Panc1 (cell line): ENCODE results near the gene FRRS1. TPM values are rescaled to one million over a fixed set of nuclear protein-coding genes. Genes with fewer than 3 reads are reported as not detected.

Source experiments
- ATAC-seq: fragments of 200-7000 bp; cut with Tn5 transposase; 2 replicates; pipeline ENCODE4 v1.9.1; 2020; ENCODE audit warnings: mild to moderate bottlenecking, moderate library complexity
- BruUV-seq: library from RNA; stranded (reverse); fragments of 400-500 nt; replicated peaks from 2 replicates; lab custom pipeline; 2021; lab: Mats Ljungman, UMichigan
- CTCF ChIA-PET: fragments of 300-600 bp; sonication (Branson Sonifier 250); formaldehyde crosslinking; loops from one replicate; lab custom pipeline; 2022; ENCODE audit warnings: antibody characterized with exemption; lab: Charles Lee
- POLR2A ChIA-PET: fragments of 300-600 bp; sonication (Branson Sonifier 250); formaldehyde crosslinking; loops from one replicate; lab custom pipeline; 2022; ENCODE audit warnings: antibody characterized with exemption; lab: Charles Lee
- DNase-seq: peaks from one replicate; pipeline ENCODE4 v3.0.0-alpha.2; 2010; ENCODE audit warnings: low read depth, low spot score
- H3K27ac ChIP-seq: 2 replicates; pipeline ENCODE4 v1.5.1; 2011; ENCODE audit warnings: mild to moderate bottlenecking, low read length, inconsistent platforms
- H3K27me3 ChIP-seq: fragments of 200-500 bp; sonication (Bioruptor generic); 2 replicates; pipeline ENCODE4 v1.6.0; 2014; ENCODE audit warnings: low read length, inconsistent platforms; ENCODE audit not compliant: control insufficient read depth, insufficient read depth
- H3K36me3 ChIP-seq: fragments of 200-500 bp; sonication (Bioruptor generic); 2 replicates; pipeline ENCODE4 v1.5.1; 2014; ENCODE audit warnings: inconsistent platforms, mild to moderate bottlenecking, low read length, moderate library complexity; ENCODE audit not compliant: control insufficient read depth, insufficient read depth
- H3K4me1 ChIP-seq: 2 replicates; pipeline ENCODE4 v1.5.1; 2011; ENCODE audit warnings: inconsistent platforms, mild to moderate bottlenecking, low read length, moderate library complexity; ENCODE audit not compliant: control insufficient read depth, insufficient read depth
- H3K4me3 ChIP-seq, 2 experiments: 2 replicates each; pipeline ENCODE4 v1.5.1; 2011 to 2012; ENCODE audit warnings: low read depth in 2 of 2, low read length in 2 of 2, mild to moderate bottlenecking in 2 of 2, inconsistent platforms in 1 of 2, moderate library complexity in 1 of 2
- H3K9me3 ChIP-seq: fragments of 200-500 bp; sonication (Bioruptor generic); 2 replicates; pipeline ENCODE4 v1.5.1; 2014; ENCODE audit warnings: low read depth, mild to moderate bottlenecking, inconsistent platforms, low read length, moderate library complexity; ENCODE audit not compliant: control insufficient read depth, insufficient read depth
- POLR2AphosphoS5 ChIP-seq: IDR thresholded peaks from 2 replicates; pipeline ENCODE4 v1.6.1; 2012; ENCODE audit warnings: mild to moderate bottlenecking, low read depth, low read length, moderate library complexity
- SIN3A ChIP-seq: IDR thresholded peaks from 2 replicates; pipeline ENCODE4 v1.6.1; 2012; ENCODE audit warnings: low read depth, mild to moderate bottlenecking, low read length, moderate library complexity, borderline replicate concordance; ENCODE audit not compliant: insufficient read depth
- TCF7L2 ChIP-seq: IDR thresholded peaks from 2 replicates; pipeline ENCODE4 v1.6.1; 2011; ENCODE audit warnings: mild to moderate bottlenecking, low read depth, low read length, inconsistent platforms
- in situ Hi-C: cut with HindIII; loops from 2 replicates; pipeline ENCODE4 v1.10.0; 2016; ENCODE audit warnings: low sequenced_read_pairs, low pct_unique_long_range_greater_than_20kb
- intact Hi-C: fragments of 100-400 bp; cut with micrococcal nuclease; formaldehyde crosslinking; loops from one replicate; pipeline ENCODE4 v1.10.0; 2022; ENCODE audit not compliant: unreplicated experiment
- total RNA-seq: library from RNA; stranded (reverse); gene quantifications from one replicate; pipeline ENCODE4 v1.2.1, GENCODE V29; 2021; ENCODE audit not compliant: unreplicated experiment
- TF ChIP-seq, protein P1 (sequence below): fragments of 450-650 bp; IDR thresholded peaks from 2 replicates; pipeline ENCODE4 v1.5.1; 2017; ENCODE audit warnings: mild to moderate bottlenecking
- TF ChIP-seq, protein P2 (sequence below), 2 experiments: IDR thresholded peaks; 2 replicates each; pipeline ENCODE4 v1.6.1; 2011 to 2012; ENCODE audit warnings: low read depth in 2 of 2, control low read depth in 1 of 2, low read length in 1 of 2, mild to moderate bottlenecking in 1 of 2, moderate library complexity in 1 of 2; ENCODE audit not compliant: insufficient read depth in 1 of 2

The FRRS1 gene
- total RNA-seq, 1 experiment from 2014 or later: 1.2 TPM

DNA sequence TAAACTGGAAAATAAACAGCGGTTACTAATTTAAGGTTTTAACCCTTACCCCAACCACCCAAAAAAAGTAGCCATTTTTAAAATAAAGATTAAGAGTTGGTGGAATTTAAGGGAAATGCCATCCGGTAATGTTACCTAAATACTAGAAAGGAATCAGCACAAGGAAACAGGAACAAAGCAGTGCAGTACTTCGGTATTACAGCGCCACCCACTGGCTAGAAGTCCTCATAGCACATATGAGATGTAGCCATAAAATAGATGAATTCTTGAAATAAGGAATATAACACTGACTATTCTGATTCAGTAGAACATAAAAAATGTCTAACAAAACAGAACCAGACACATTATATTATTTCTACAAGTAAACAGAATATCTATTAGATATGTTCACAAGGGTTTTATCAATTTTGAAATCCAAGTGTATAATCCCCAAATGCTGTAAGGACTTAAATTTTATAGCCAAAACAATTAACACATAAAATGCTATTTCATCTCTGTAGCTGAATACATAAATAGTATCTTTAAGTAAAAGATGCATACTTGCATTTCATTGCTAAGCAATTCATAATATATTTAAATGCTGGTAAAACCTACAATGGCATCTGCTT, 58.8 kb downstream of the FRRS1 start:
- Histone ChIP-seq H3K27ac (no peak overlapping the region), H3K4me3 (no peak overlapping the region), H3K4me1 (no peaks in the 10 kb centered on the region), H3K27me3 (no peaks in the 10 kb centered on the region), H3K9me3 (no peaks in the 10 kb centered on the region), H3K36me3 (no peaks in the 10 kb centered on the region)
- ATAC-seq: peak; percentile 62; the same call in 1 of the 2 replicates
- no peak for TF ChIP-seq POLR2AphosphoS5
- TF ChIP-seq, protein P1, sequence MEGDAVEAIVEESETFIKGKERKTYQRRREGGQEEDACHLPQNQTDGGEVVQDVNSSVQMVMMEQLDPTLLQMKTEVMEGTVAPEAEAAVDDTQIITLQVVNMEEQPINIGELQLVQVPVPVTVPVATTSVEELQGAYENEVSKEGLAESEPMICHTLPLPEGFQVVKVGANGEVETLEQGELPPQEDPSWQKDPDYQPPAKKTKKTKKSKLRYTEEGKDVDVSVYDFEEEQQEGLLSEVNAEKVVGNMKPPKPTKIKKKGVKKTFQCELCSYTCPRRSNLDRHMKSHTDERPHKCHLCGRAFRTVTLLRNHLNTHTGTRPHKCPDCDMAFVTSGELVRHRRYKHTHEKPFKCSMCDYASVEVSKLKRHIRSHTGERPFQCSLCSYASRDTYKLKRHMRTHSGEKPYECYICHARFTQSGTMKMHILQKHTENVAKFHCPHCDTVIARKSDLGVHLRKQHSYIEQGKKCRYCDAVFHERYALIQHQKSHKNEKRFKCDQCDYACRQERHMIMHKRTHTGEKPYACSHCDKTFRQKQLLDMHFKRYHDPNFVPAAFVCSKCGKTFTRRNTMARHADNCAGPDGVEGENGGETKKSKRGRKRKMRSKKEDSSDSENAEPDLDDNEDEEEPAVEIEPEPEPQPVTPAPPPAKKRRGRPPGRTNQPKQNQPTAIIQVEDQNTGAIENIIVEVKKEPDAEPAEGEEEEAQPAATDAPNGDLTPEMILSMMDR: peak; percentile 72; the same call in 1 of the 2 replicates
- BruUV-seq: no TSS peak
- CTCF ChIA-PET: no interaction called here
- intact Hi-C loops: loop anchor here (5.0 to 10.0 kb wide), 3 partner anchors 223 to 913 kb away; no protein-coding TSS in a partner anchor
- POLR2A ChIA-PET: interaction anchor here (0.6 kb wide), 1 partner anchor 58 kb away, joined by 5 read pairs; no protein-coding TSS in a partner anchor
- in situ Hi-C loops: no loop called here
- DNase-seq: peak; percentile 46

DNA sequence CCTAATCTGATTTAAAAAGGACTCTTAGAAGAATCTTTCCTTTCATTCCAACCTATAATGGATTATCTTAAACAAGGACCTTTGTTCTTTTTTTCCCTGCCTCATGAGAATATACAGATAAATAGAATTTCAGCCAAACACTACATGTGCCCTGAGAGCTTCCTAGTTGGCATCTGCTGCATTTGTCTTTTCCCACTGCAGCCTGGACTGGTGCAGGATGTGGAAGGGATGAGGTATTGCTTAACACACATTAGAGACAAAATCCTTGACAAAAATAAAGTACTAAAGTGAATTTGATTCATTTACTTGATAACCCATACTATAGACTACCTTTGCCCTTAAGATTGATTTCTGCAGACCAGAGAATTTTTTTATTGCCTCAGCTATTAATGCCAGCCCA, 61.0 kb downstream of the FRRS1 start:
- Histone ChIP-seq H3K9me3 (no peaks in the 10 kb centered on the region), H3K36me3 (no peaks in the 10 kb centered on the region), H3K4me3 (no peak overlapping the region), H3K27ac (no peak overlapping the region), H3K27me3 (no peaks in the 10 kb centered on the region), H3K4me1 (no peaks in the 10 kb centered on the region)
- TF ChIP-seq, protein P1: no peak
- no peak for TF ChIP-seq POLR2AphosphoS5
- no peak for TF ChIP-seq SIN3A
- DNase-seq (no peak), ATAC-seq (no peak)
- ChIA-PET POLR2A (interaction anchor here (0.5 kb wide), 1 partner anchor 1548 kb away, joined by 18 read pairs; no protein-coding TSS in a partner anchor), CTCF (no interaction called here)
- intact Hi-C loops: loop anchor here (5.0 to 10.0 kb wide), 3 partner anchors 221 to 911 kb away; no protein-coding TSS in a partner anchor
- in situ Hi-C loops: no loop called here
- no TSS peak for BruUV-seq

DNA sequence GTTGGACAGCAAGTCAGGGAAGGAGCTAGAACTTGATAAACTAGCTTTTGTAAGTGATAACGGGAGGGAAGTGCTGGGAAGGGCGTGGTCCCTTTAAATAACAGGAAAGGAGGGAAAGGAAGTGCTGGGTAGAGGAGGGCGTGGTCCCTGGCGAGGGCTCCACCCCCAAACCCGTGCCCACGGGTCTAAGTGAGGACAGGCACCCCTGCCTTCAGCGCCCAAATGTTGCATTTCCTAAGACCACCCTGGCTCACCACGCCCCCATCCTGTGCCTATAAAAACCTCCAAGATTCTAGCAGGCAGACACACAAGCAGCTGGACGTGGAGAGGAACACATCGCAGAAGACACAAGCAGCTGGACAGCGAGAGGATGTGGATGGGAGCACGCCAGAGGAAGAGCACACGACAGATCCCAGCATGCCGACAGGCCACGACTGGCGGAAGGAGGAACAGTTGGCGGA, 62.0 kb downstream of the FRRS1 start:
- in situ Hi-C loops: no loop called here

More for the DNA sequence above, 62.0 kb downstream of the FRRS1 start:
- intact Hi-C loops: loop anchor here (10.0 kb wide), 2 partner anchors 220 to 910 kb away; no protein-coding TSS in a partner anchor
- DNase-seq (no peak), ATAC-seq (no peak)
- Histone ChIP-seq H3K36me3 (no peaks in the 10 kb centered on the region), H3K4me1 (no peaks in the 10 kb centered on the region), H3K27ac (no peak overlapping the region), H3K9me3 (no peaks in the 10 kb centered on the region), H3K4me3 (no peak overlapping the region; a peak in 1 of 4 replicates), H3K27me3 (no peaks in the 10 kb centered on the region)
- BruUV-seq: no TSS peak
- ChIA-PET CTCF (no interaction called here), POLR2A (no interaction called here)
- TF ChIP-seq POLR2AphosphoS5: no peak
- TF ChIP-seq TCF7L2: no peak
- TF ChIP-seq, protein P1: no peak
- TF ChIP-seq, protein P2, sequence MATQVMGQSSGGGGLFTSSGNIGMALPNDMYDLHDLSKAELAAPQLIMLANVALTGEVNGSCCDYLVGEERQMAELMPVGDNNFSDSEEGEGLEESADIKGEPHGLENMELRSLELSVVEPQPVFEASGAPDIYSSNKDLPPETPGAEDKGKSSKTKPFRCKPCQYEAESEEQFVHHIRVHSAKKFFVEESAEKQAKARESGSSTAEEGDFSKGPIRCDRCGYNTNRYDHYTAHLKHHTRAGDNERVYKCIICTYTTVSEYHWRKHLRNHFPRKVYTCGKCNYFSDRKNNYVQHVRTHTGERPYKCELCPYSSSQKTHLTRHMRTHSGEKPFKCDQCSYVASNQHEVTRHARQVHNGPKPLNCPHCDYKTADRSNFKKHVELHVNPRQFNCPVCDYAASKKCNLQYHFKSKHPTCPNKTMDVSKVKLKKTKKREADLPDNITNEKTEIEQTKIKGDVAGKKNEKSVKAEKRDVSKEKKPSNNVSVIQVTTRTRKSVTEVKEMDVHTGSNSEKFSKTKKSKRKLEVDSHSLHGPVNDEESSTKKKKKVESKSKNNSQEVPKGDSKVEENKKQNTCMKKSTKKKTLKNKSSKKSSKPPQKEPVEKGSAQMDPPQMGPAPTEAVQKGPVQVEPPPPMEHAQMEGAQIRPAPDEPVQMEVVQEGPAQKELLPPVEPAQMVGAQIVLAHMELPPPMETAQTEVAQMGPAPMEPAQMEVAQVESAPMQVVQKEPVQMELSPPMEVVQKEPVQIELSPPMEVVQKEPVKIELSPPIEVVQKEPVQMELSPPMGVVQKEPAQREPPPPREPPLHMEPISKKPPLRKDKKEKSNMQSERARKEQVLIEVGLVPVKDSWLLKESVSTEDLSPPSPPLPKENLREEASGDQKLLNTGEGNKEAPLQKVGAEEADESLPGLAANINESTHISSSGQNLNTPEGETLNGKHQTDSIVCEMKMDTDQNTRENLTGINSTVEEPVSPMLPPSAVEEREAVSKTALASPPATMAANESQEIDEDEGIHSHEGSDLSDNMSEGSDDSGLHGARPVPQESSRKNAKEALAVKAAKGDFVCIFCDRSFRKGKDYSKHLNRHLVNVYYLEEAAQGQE (IDR thresholded peaks at IDR 0.05; ENCODE audit: insufficient read depth in 1 of 2, low read depth in 2 of 2, low read length in 1 of 2): no peak
- no peak for TF ChIP-seq SIN3A
